HT1080 (cell line): Measurements from ENCODE around the gene OR52B2. TPM values are rescaled to one million over a fixed set of nuclear protein-coding genes. Genes with fewer than 3 reads are reported as not detected.

ENCODE experiments used
- DNase-seq: peaks from one replicate; pipeline ENCODE4 v3.0.0-alpha.2; 2015; ENCODE audit warnings: low read depth
- polyA plus RNA-seq, 2 experiments: library from polyadenylated mRNA; depleted of rRNA; stranded (reverse); fragments of >200 nt; gene quantifications; 2 replicates each; pipeline ENCODE4 v1.2.3, GENCODE V29; 2015
- total RNA-seq: library from RNA; depleted of rRNA; stranded (reverse); fragments of >200 nt; shearing (Covaris generic); gene quantifications from 2 replicates; pipeline ENCODE4 v1.2.3, GENCODE V29; 2014; rRNA removed

OR52B2 gene
- total RNA-seq, result not detected in 2 replicates
- not detected in 2 replicates for polyA plus RNA-seq (2015; cell fraction: cytosol; rRNA removed)
- not detected in 2 replicates for polyA plus RNA-seq (2015; cell fraction: nucleus; rRNA removed)

- DNase-seq, result no peak
These were observed at the start of gene OR52B2 for GRCh38 chr11:6170226-6170625. TSS of gene OR52B2 (minus strand) at chr11:6170326. CDS start at chr11:6170326, 0 bp downstream.

GRCh38 chr11:6219359-6219758, 49.2 kb upstream of the OR52B2 start:
- peak; percentile 93 for DNase-seq

DNA sequence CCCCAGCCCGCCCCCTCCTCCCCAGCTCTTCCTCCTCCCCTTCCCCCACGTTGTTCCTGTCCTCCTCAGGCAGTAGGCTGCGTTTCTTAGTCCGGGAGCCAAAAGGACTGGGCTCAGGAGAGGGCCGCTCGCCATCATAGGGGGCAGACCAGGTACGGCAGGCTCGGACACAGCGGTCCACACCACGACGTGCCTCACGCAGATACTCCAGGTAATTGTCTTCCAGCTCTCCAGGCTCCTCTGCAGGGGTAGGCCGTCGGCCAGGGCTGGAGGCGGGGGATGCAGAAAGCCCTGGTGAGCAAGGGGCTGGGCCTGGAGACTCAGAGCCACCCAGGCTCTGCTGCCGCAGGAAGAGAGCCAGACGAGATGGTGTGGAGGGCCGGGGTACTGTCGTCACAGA, 47.6 kb upstream of the OR52B2 start:
- DNase-seq, result no peak

- DNase-seq, result no peak
These were observed 46.4 kb upstream of the OR52B2 start for GRCh38 chr11:6216501-6216900.

DNA sequence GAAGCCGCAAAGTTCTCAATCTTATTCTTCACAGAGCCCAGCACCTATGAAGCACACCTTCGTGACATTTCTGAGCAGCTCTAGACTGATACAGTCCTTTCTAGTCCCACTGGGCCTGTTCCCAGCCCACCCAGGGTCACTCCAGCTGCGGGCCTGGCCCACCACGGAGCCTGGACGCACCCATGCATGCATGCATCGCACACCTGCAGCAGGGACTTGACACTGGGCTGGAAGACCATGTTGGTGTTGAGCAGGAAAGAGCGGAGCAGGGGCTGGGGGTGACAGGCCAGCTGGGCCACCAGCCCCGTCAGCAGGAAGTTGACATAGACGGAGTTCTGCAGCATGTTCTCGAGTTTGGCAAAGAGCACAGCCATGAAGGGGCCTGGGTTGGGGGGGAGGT, 44.4 kb upstream of the OR52B2 start:
- DNase-seq, result no peak

- no peak for DNase-seq
These were observed 40.3 kb upstream of the OR52B2 start for GRCh38 chr11:6210274-6210955.

DNA sequence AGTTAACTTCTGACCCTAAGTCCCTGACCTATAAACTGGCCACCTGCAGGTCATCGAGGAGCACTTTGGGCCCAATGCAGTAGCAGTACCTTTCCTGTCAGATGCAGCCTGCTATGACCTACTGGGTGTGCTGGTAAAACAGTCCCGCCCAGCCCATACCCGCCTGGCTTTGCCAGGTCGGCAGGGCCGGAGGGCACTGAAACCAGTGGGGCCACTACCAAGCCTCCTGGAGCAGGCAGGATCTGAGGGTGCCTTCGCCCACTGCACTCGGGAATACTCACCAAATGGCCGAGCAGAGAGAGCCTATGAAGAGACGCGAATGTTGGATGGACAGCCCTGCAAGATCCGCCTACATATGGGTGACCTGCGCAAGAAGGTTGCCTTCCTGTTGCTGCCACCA, 39.7 kb upstream of the OR52B2 start:
- no peak for DNase-seq

DNA sequence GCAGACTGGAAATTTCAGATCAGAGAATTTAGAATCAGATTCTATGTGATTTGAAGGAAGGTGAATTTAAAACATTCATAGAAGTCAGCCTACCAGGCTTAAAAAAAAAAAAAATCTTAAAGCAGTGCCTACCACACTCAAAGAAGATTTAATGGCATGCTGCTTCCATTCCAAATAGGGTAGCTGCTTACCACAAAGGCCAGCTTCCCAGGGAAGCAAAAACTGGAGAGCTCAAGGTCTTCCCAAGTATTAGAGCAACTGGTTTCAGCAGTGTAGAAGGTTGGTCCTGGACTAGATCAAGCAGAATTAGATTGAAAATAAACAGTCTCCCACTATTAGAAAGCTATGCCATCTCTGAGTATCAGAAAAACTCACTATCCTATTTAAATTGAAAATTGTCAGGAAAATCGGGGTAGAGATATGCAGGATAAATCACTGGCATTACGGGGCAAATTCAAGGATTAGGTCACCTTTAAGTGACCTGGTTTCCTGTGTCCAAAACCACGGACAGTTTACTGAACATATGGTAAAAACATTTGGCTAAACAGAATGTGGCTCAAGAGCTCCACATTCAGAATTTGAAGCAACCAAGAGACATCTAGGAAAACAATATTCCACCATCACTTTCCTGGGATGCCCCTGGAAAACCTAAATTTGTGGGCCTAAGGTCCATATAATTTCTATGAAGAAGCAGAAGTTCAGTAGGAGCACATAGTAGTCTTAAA, 36.5 kb upstream of the OR52B2 start:
- DNase-seq, result no peak

- DNase-seq, result no peak
These were observed 35.2 kb upstream of the OR52B2 start, which contains the start of gene C11orf42 for GRCh38 chr11:6205366-6205765. TSS of gene C11orf42 (plus strand) at chr11:6205557. CDS start at chr11:6205616, 59 bp downstream.

DNA sequence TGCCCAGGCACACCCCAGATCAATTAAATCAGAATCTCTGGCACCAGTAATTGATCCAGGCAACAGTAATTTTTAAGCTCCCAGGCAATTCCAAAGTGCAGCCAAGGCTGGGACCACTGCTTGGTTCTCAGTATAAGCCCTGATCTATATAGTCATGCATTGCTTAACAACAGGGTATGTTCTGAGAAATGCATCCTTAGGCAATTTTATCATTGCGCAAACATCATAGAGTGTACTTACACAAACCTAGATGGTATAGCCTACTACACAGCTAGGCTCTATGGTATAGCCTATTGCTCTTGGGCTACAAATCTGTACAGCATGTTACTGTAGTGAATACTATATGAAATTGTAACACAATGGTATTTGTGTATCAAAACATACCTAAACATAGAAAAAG, 34.6 kb upstream of the OR52B2 start:
- no peak for DNase-seq

DNA sequence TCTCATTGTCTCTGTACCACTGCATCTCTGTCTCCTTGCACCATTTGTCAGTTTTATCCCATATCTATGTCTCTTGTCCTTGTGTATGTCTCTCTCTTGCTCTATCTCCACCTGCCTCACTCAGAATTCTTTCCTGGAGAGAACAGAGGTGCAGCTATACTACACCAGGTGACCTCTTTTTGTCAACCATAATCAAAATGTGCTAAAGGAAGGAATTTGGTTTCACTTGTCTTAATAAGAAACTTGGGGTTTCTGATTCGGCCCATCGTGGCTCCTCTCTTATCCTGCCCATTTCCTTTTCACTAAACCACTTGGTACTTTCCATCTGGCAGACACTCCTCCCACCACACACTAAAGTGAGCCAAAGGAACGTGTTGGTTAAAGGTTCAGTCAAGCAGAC, 33.2 kb upstream of the OR52B2 start:
- DNase-seq, result no peak

DNA sequence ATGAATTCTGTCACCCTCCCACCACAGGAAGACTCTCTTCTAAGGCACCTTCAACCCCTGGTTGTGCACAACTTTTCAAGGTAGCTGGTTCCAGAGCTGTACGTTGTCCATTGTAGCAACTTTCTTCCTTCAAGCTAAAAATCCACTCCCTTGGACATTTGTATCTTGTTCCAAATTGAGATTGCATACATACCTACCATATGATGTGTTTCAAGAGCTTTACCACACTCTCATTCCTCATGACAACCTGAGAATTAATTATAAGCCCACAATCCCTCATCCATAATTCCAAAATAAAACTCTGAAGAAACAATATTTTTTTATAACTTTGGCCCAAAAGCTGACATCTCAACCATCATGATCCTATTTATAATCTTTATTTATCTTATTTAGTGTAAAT, 31.9 kb upstream of the OR52B2 start:
- no peak for DNase-seq

DNA sequence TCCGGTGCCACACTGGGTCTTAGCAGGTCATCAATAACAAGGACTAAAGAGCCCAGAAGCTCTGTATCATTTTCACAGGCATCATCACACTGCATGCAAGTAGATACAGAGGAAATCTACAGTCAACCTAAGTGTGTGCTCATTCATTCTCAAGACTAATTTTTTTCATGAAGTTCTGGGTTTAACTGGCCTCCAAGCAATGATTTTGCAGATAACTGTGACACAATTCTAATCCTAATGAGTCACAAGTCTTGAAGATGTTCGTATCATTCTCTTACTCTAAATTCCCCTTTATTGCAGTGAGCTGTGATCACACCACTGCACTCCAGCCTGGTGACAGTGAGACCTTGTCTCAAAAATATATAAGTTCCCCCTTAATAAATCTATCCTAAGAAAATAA, 31.4 kb upstream of the OR52B2 start:
- no peak for DNase-seq

DNA sequence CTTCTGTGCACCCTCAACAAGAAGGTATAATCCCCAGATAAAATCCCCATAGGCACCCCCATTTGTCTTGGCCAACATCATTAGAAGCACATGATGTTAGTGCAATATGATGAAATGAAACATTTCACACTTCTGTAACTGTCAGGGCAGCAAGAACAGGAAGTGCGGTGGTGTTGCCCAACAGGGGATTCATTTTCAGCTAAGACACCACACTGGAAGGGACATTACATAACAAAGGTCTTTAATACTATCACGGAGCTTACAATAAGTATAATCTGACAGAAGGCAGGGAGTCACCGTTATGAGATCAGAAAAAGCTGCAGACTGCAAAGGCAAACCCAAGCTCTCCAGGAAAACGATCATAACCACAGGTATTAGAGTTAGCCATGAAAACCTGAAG, 30.8 kb upstream of the OR52B2 start:
- no peak for DNase-seq

GRCh38 chr11:6199174-6199810, 29.2 kb upstream of the OR52B2 start, which contains the start of gene OR52W1:
TSS of gene OR52W1 (plus strand) at chr11:6199224. CDS start at chr11:6199224, 0 bp downstream.
- DNase-seq, result no peak

- DNase-seq, result no peak
These were observed 27.5 kb upstream of the OR52B2 start for GRCh38 chr11:6197466-6198200.

- DNase-seq, result peak; percentile 21
These were observed 26.3 kb upstream of the OR52B2 start for GRCh38 chr11:6196396-6196795.

DNA sequence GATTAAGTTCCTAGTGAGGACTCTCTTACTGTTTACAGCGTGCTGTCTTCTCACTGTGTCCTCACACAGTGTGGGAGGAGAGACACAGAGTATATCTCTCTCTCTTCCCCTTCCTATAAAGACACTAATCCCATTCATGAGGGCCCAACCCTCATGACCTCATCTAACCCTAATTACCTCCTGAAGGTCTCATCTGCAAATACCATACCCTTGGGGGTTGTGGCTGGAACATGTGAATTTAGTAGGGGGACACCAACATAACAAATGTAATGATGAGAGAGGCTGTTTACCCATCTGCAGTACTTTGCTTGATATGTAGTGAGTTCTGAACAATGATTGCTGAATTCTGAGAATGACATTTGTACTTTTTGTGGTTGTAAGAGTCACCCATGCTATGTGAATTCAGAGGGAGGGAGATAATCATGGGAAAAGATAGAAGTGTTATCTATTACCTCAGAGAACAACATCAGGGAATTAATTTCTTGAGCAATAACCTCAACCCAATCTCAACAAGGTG, 24.0 kb upstream of the OR52B2 start:
- DNase-seq, result no peak

- DNase-seq, result no peak
These were observed 21.6 kb upstream of the OR52B2 start for GRCh38 chr11:6191742-6192141.

DNA sequence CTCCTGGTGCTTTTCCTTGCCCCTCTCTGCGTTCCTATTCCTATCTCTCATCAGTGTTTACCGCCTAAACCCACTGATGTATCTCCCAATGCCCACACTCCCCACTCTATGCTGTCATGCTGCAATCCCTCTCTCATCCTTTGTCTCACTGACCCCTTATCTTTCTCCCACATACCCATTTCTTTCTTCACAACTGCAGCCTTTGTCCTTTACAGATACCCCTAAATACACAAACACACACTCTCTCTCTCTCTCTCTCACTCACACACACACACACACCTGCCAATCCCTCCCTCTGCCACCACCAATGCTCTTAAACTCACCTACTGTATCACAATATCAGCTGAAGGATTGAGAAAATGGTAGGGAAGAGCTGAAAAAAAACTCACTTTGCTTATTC, 5.3 kb upstream of the OR52B2 start:
- no peak for DNase-seq
